ENCODE results near the gene SPPL2B. TPM values are rescaled to one million over a fixed set of nuclear protein-coding genes. Genes with fewer than 3 reads are reported as not detected.

Gene SPPL2B
- polyA plus RNA-seq, 1 of the 3 experiments (the other 2 are of a cell fraction), result 58.1 TPM

DNA sequence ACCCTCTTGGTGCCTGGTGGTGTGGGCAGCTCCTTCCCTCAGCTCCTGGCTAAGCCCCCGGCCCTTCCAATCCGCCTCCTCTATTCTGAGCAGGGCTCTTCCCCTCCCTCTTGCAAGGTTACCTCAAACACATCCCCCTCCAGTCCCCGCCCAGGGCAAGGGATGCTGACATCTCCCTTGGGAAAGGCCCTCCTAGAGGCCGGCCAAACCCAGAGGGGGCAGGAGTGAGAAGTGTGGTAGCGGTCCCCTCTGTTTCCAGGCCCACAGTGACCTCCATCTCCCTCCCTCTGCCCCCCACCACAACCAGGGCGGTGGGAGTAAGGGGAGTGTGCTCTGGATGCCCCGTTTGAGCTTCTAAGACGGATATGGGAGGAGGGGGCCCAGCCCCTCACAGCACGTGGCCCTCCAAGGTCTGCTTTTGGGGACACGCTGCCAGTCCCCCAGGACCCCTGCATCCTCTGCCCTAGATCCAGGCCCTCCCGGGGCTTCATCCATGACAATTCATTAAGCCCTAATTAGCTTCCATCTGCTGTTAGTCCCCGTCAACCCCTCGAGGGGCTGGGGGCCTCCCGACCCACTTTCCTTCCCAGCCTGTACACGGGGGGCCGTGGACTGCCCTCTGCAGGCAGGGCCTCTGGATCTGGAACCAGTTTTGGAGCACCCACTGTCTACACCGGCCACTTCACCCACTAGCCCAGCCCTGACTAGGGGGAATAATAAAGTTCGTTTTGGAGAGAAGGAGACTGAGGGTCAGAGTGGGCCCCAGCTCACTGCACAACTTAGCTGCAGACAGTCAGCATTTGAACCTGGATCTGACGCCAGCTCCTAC is 22.8 kb upstream of the SPPL2B start:
- POLR2A ChIA-PET, result interaction anchor here (1.2 to 1.3 kb wide), 2 partner anchors 10 to 11 kb away, joined by 3 to 4 read pairs; no protein-coding TSS in a partner anchor
- no peak for DNase-seq

DNA sequence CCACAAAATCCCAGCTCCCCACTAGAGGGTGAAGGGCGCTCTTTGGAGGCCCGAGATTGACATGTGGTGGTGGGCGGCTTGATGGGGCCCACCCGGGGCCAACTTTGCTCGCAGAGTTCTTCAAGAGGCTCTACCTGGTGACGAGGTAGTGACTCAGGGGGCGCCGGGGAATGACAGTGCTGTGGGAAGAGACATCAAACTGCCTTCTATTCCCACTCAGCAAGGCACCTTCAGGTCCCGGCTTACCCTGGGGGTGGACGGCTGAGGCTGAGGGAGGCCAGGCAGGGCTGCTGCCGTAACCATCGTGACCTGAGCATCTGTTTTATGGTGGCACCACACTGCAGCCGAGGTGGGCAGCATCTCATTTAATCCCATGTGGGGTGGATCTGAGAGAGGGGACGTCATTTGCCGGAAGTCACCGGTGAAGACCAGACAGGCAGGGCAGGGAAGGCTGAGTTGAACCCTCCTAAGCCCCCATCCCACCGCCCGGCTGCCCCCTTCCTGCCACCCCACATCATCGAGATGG is 22.1 kb upstream of the SPPL2B start:
- H3K36me3 ChIP-seq (replicated peaks in 1 of 2; ENCODE audit: control insufficient read depth in 1 of 2, insufficient read depth in 2 of 2, low read length in 1 of 2), result no peaks in the 10 kb centered on the region
- H4K20me1 ChIP-seq (ENCODE audit: insufficient read depth), result no peaks in the 10 kb centered on the region
- POLR2A ChIA-PET, result interaction anchor here (1.3 kb wide), 1 partner anchor 10 kb away, joined by 3 read pairs; no protein-coding TSS in a partner anchor
- no peak overlapping the region for H3K4me2 ChIP-seq
- H3K4me3 ChIP-seq (ENCODE audit: low read depth in 2 of 2, low read length in 1 of 2), result no peak overlapping the region
- no peak overlapping the region for H3K9ac ChIP-seq
- H3K27me3 ChIP-seq (ENCODE audit: insufficient read depth), result no peaks in the 10 kb centered on the region; the same call in 1 of the 2 replicates
- H2AFZ ChIP-seq (ENCODE audit: low read depth), result no peak overlapping the region
- no peaks in the 10 kb centered on the region for H3K9me3 ChIP-seq
- DNase-seq, result no peak
- peaks cover 0 to 16% of the 10 kb centered on the region in 2 experiments; a peak in 1 of 4 replicates for H3K4me1 ChIP-seq (ENCODE audit: control insufficient read depth in 1 of 2, insufficient read depth in 2 of 2, low read depth in 1 of 2, low read length in 1 of 2)
- peaks cover 6% of the 10 kb centered on the region for H3F3A ChIP-seq (replicated peaks; ENCODE audit: insufficient read depth)
- no peaks in the 10 kb centered on the region for H3K79me2 ChIP-seq (ENCODE audit: insufficient read depth)
- no peak overlapping the region for H3K27ac ChIP-seq (ENCODE audit: low read depth in 2 of 2, low read length in 1 of 2)
- 76% methylated on average over 17 of the region's 19 CpGs for WGBS (ENCODE audit: low lambda C conversion rate)
- H3K9me2 ChIP-seq, result no peaks in the 10 kb centered on the region
- CTCF ChIA-PET, result interaction anchor here (0.9 to 13.0 kb wide), 8 partner anchors 10 to 71 kb away, joined by 3 to 284 read pairs (median 4); partner anchors contain the start of gene PLEKHJ1
- no peak for TF ChIP-seq YY1 (IDR thresholded peaks at IDR 0.05; ENCODE audit: low read depth)
- TF ChIP-seq EP300 (IDR thresholded peaks at IDR 0.05; ENCODE audit: borderline replicate concordance in 1 of 2, low read depth in 1 of 2, low read length in 1 of 2), result no peak
- no peak for TF ChIP-seq GABPA (IDR thresholded peaks at IDR 0.05; ENCODE audit: low read depth)
- TF ChIP-seq RCOR1 (IDR thresholded peaks at IDR 0.05; ENCODE audit: low read length), result no peak
- TF ChIP-seq EZH2phosphoT487 (IDR thresholded peaks at IDR 0.05; ENCODE audit: borderline replicate concordance, low read depth), result no peak
- no peak for TF ChIP-seq SIN3A (IDR thresholded peaks at IDR 0.05; ENCODE audit: borderline replicate concordance, low read depth, low read length)
- no peak for TF ChIP-seq NFIC (IDR thresholded peaks at IDR 0.05; ENCODE audit: borderline replicate concordance)
- TF ChIP-seq TEAD4 (IDR thresholded peaks at IDR 0.05; ENCODE audit: borderline replicate concordance, insufficient read depth), result no peak
- TF ChIP-seq CHD2 (IDR thresholded peaks at IDR 0.05; ENCODE audit: low read length, partially characterized antibody), result no peak
- no peak for TF ChIP-seq ELF1 (IDR thresholded peaks at IDR 0.05)
- TF ChIP-seq, protein P1, sequence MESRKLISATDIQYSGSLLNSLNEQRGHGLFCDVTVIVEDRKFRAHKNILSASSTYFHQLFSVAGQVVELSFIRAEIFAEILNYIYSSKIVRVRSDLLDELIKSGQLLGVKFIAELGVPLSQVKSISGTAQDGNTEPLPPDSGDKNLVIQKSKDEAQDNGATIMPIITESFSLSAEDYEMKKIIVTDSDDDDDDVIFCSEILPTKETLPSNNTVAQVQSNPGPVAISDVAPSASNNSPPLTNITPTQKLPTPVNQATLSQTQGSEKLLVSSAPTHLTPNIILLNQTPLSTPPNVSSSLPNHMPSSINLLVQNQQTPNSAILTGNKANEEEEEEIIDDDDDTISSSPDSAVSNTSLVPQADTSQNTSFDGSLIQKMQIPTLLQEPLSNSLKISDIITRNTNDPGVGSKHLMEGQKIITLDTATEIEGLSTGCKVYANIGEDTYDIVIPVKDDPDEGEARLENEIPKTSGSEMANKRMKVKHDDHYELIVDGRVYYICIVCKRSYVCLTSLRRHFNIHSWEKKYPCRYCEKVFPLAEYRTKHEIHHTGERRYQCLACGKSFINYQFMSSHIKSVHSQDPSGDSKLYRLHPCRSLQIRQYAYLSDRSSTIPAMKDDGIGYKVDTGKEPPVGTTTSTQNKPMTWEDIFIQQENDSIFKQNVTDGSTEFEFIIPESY (IDR thresholded peaks at IDR 0.05; ENCODE audit: borderline replicate concordance, low read depth), result no peak
- TF ChIP-seq FOSL2 (IDR thresholded peaks at IDR 0.05; ENCODE audit: borderline replicate concordance, low read depth), result no peak

More for the DNA sequence above, 22.8 kb upstream of the SPPL2B start:
- Histone ChIP-seq H3K9ac (no peak overlapping the region), H3K36me3 (replicated peaks in 1 of 2; ENCODE audit: control insufficient read depth in 1 of 2, insufficient read depth in 2 of 2, low read length in 1 of 2) (no peaks in the 10 kb centered on the region), H3K4me3 (ENCODE audit: low read depth in 2 of 2, low read length in 1 of 2) (no peak overlapping the region), H3K9me2 (no peaks in the 10 kb centered on the region), H3K27ac (ENCODE audit: low read depth in 2 of 2, low read length in 1 of 2) (no peak overlapping the region), H2AFZ (ENCODE audit: low read depth) (no peak overlapping the region), H3K4me1 (ENCODE audit: control insufficient read depth in 1 of 2, insufficient read depth in 2 of 2, low read depth in 1 of 2, low read length in 1 of 2) (peaks cover 0 to 16% of the 10 kb centered on the region in 2 experiments; a peak in 1 of 4 replicates), H3K79me2 (ENCODE audit: insufficient read depth) (no peaks in the 10 kb centered on the region), H3K27me3 (ENCODE audit: insufficient read depth) (no peaks in the 10 kb centered on the region; the same call in 1 of the 2 replicates), H3F3A (replicated peaks; ENCODE audit: insufficient read depth) (peaks cover 6% of the 10 kb centered on the region), H4K20me1 (ENCODE audit: insufficient read depth) (no peaks in the 10 kb centered on the region), H3K9me3 (no peaks in the 10 kb centered on the region), H3K4me2 (no peak overlapping the region)
- CTCF ChIA-PET, result interaction anchor here (0.9 to 3.7 kb wide), 6 partner anchors 10 to 149 kb away, joined by 3 to 19 read pairs (median 4); partner anchors contain the start of gene PLEKHJ1
- WGBS (ENCODE audit: low lambda C conversion rate), result 82% methylated on average over 17 of the region's 19 CpGs
- no peak for TF ChIP-seq RFX5 (IDR thresholded peaks at IDR 0.05; ENCODE audit: low read length)
- TF ChIP-seq, protein P2, sequence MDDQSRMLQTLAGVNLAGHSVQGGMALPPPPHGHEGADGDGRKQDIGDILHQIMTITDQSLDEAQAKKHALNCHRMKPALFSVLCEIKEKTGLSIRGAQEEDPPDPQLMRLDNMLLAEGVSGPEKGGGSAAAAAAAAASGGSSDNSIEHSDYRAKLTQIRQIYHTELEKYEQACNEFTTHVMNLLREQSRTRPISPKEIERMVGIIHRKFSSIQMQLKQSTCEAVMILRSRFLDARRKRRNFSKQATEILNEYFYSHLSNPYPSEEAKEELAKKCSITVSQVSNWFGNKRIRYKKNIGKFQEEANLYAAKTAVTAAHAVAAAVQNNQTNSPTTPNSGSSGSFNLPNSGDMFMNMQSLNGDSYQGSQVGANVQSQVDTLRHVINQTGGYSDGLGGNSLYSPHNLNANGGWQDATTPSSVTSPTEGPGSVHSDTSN (IDR thresholded peaks at IDR 0.05), result no peak
- no peak for TF ChIP-seq TEAD4 (IDR thresholded peaks at IDR 0.05; ENCODE audit: borderline replicate concordance, insufficient read depth)
- no peak for TF ChIP-seq MEF2A (IDR thresholded peaks at IDR 0.05; ENCODE audit: borderline replicate concordance, low read depth)
- no peak for TF ChIP-seq CHD2 (IDR thresholded peaks at IDR 0.05; ENCODE audit: low read length, partially characterized antibody)
- no peak for TF ChIP-seq FOXM1 (IDR thresholded peaks at IDR 0.05; ENCODE audit: low read depth)
- TF ChIP-seq NRF1 (IDR thresholded peaks at IDR 0.05; ENCODE audit: low read depth, low read length), result no peak
- TF ChIP-seq EZH2phosphoT487 (IDR thresholded peaks at IDR 0.05; ENCODE audit: borderline replicate concordance, low read depth), result no peak
- TF ChIP-seq, protein P3, sequence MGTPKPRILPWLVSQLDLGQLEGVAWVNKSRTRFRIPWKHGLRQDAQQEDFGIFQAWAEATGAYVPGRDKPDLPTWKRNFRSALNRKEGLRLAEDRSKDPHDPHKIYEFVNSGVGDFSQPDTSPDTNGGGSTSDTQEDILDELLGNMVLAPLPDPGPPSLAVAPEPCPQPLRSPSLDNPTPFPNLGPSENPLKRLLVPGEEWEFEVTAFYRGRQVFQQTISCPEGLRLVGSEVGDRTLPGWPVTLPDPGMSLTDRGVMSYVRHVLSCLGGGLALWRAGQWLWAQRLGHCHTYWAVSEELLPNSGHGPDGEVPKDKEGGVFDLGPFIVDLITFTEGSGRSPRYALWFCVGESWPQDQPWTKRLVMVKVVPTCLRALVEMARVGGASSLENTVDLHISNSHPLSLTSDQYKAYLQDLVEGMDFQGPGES (IDR thresholded peaks at IDR 0.05; ENCODE audit: low read depth, low read length), result no peak
- no peak for TF ChIP-seq SMC3 (IDR thresholded peaks at IDR 0.05; ENCODE audit: low read depth, low read length)
- TF ChIP-seq, protein P4, sequence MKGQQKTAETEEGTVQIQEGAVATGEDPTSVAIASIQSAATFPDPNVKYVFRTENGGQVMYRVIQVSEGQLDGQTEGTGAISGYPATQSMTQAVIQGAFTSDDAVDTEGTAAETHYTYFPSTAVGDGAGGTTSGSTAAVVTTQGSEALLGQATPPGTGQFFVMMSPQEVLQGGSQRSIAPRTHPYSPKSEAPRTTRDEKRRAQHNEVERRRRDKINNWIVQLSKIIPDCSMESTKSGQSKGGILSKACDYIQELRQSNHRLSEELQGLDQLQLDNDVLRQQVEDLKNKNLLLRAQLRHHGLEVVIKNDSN (IDR thresholded peaks at IDR 0.05; ENCODE audit: borderline replicate concordance, low read depth), result no peak
- no peak for TF ChIP-seq NFIC (IDR thresholded peaks at IDR 0.05; ENCODE audit: borderline replicate concordance)
- no peak for TF ChIP-seq EP300 (IDR thresholded peaks at IDR 0.05; ENCODE audit: borderline replicate concordance in 1 of 2, low read depth in 1 of 2, low read length in 1 of 2)
- no peak for TF ChIP-seq SIN3A (IDR thresholded peaks at IDR 0.05; ENCODE audit: borderline replicate concordance, low read depth, low read length)
